Epithelial cell of proximal tubule (primary cell): ENCODE measurements around the gene COG5. TPM values are rescaled to one million over a fixed set of nuclear protein-coding genes. Genes with fewer than 3 reads are reported as not detected.

Experiments
- DNase-seq: peaks from one replicate; pipeline ENCODE4 v3.0.0-alpha.2; 2011; ENCODE audit warnings: low read depth
- H3K4me3 ChIP-seq: 2 replicates; pipeline ENCODE4 v1.5.1; 2011; ENCODE audit warnings: low read depth, mild to moderate bottlenecking, low read length
- CTCF ChIP-seq: conservative IDR thresholded peaks from 2 replicates; pipeline ENCODE4 v1.5.1; 2012; ENCODE audit warnings: low read depth, mild to moderate bottlenecking, low read length
- total RNA-seq: library from RNA; depleted of rRNA; stranded (reverse); fragments of >200 nt; gene quantifications from 2 replicates; pipeline ENCODE4 v1.2.3, GENCODE V29; 2015

Gene COG5
- total RNA-seq, 1 donor from 2014 or later = 31.4 TPM

GRCh38 chr7:107355616-107356015 is 208.1 kb downstream of the COG5 start:
- no peak overlapping the region for H3K4me3 ChIP-seq
- no peak for DNase-seq
- TF ChIP-seq CTCF = no peak

GRCh38 chr7:107354640-107355039 is 209.1 kb downstream of the COG5 start:
- TF ChIP-seq CTCF = no peak

DNA sequence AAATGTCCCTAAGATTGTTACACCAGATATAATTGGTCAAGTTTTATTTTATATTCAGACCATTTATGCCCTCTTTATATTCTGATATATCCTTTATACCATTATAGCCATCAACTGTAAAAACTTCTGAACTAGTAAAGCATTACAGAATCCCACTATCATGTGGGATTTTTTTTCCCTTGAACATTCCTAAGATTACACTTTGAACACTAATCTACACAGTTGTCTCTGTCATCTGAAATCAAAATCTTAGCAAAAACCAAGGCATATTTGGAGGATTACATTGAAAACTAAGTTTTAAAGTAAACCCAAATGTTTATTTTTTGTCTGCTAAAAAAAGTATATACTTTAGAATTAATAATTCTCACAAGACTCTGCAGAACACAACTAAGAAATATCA is 210.0 kb downstream of the COG5 start:
- DNase-seq = no peak
- H3K4me3 ChIP-seq = no peak overlapping the region
- TF ChIP-seq CTCF = no peak

More at GRCh38 chr7:107354640-107355039, 209.1 kb downstream of the COG5 start:
- H3K4me3 ChIP-seq = no peak overlapping the region
- DNase-seq = no peak

- DNase-seq = no peak
- no peak for TF ChIP-seq CTCF
These were observed 217.8 kb downstream of the COG5 start for GRCh38 chr7:107345898-107346297.

DNA sequence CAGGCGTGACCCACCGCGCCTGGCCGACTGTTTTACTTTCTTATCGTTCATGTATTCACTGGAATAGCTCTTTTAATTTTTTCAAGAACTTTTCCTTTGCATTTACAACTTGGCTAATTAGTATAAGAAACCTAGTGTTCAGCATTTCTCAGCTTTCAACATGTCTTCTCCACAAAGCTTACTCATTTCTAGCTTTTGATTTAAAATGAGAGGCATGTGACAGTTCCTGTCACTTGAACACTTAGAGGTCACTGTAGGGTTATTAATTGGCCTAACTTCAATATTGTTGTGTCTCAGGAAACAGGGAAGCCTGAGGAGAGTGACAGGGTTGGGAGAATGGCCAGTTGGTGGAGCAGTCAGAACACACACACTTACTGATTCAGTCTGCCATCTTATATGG is 218.9 kb downstream of the COG5 start:
- no peak for TF ChIP-seq CTCF
- DNase-seq = no peak
- no peak overlapping the region for H3K4me3 ChIP-seq

More at GRCh38 chr7:107345898-107346297, 217.8 kb downstream of the COG5 start:
- no peak overlapping the region for H3K4me3 ChIP-seq

DNA sequence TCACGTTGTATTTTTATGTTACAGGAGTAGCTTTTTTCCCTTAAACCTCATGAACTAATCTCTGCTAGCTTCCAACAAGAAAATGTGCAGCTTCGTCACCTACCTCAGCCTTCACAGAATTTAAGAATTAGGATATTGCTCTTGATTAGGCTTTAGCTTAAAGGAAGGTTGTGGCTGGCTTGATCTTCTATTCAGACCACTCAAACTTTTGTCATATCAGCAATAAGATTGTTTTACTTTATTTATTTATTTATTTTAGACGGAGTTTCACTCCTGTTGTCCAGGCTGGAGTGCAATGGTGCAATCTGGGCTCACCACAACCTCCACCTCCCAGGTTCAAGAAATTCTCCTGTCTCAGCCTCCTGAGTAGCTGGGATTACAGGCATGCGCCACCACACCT is 219.4 kb downstream of the COG5 start:
- DNase-seq = no peak
- no peak overlapping the region for H3K4me3 ChIP-seq
- TF ChIP-seq CTCF = no peak

DNA sequence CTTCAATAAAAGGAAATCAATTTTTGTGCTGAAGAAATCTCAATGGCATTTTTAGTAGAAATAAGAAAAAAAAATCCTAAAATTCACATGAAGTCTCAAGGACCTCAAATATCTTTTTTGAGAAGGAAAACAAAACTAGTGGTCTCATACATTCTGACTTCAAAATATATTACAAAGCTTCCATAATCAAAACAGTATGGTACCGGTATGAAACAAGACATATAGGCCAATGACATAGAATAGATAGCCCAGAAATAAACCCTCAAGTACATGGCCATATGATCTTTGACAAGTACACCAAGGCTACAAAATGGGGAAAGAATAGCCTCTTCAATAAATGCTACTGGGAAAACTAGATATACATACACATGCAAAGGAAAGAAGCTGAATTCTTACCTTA is 225.6 kb downstream of the COG5 start:
- H3K4me3 ChIP-seq = no peak overlapping the region
- DNase-seq = no peak
- TF ChIP-seq CTCF = no peak
